Body of pancreas (tissue), 4 donors: ENCODE measurements around the gene ABCC4.

Experiments
- POLR2A ChIP-seq, 3 donors: fragments of 450-650 bp; IDR thresholded peaks; one replicate each; pipeline ENCODE4 v1.6.1; 2016; ENCODE audit warnings: antibody characterized with exemption in 3 of 3, mild to moderate bottlenecking in 2 of 3
- TF ChIP-seq, protein P1 (sequence below), 7 experiments: fragments of 450-650 bp in 4 of 7; fragments of 200-600 bp in 3 of 7; sonication (generic) in 3 of 7; IDR thresholded peaks; one replicate each; pipeline ENCODE4 v1.5.1; 2016 to 2019; ENCODE audit warnings: antibody characterized with exemption in 7 of 7

GRCh38 chr13:95136638-95137037, 164.6 kb downstream of the ABCC4 start:
- TF ChIP-seq, protein P1, sequence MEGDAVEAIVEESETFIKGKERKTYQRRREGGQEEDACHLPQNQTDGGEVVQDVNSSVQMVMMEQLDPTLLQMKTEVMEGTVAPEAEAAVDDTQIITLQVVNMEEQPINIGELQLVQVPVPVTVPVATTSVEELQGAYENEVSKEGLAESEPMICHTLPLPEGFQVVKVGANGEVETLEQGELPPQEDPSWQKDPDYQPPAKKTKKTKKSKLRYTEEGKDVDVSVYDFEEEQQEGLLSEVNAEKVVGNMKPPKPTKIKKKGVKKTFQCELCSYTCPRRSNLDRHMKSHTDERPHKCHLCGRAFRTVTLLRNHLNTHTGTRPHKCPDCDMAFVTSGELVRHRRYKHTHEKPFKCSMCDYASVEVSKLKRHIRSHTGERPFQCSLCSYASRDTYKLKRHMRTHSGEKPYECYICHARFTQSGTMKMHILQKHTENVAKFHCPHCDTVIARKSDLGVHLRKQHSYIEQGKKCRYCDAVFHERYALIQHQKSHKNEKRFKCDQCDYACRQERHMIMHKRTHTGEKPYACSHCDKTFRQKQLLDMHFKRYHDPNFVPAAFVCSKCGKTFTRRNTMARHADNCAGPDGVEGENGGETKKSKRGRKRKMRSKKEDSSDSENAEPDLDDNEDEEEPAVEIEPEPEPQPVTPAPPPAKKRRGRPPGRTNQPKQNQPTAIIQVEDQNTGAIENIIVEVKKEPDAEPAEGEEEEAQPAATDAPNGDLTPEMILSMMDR (IDR thresholded peaks at IDR 0.05) = no peak
- no peak for TF ChIP-seq POLR2A (IDR thresholded peaks at IDR 0.05)
